IMR-90 (cell line): ENCODE results near the gene NLGN1. TPM values are rescaled to one million over a fixed set of nuclear protein-coding genes. Genes with fewer than 3 reads are reported as not detected.

Source experiments
- ATAC-seq: fragments of 200-7000 bp; cut with Tn5 transposase; 2 replicates; pipeline ENCODE4 v1.9.1; 2020; ENCODE audit warnings: low read depth, mild to moderate bottlenecking, moderate library complexity
- BruUV-seq: library from RNA; stranded (reverse); fragments of 400-500 nt; replicated peaks from 2 replicates; lab custom pipeline; 2021; lab: Mats Ljungman, UMichigan
- CTCF ChIA-PET: fragments of 300-600 bp; formaldehyde crosslinking; extraction: SDS; loops from one replicate; lab custom pipeline; 2021; ENCODE audit warnings: antibody characterized with exemption; lab: Yijun Ruan, JAX
- POLR2A ChIA-PET: fragments of 300-600 bp; sonication (Branson Sonifier 250); formaldehyde crosslinking; loops from one replicate; lab custom pipeline; 2022; ENCODE audit warnings: antibody characterized with exemption; ENCODE audit not compliant: unreplicated experiment; lab: Charles Lee
- DNase-seq: peaks from one replicate; pipeline ENCODE4 v3.0.0; 2013
- H2AFZ ChIP-seq: replicated peaks from 2 replicates; pipeline ENCODE3; 2013; ENCODE audit warnings: low read length, mild to moderate bottlenecking; ENCODE audit not compliant: poor library complexity
- H2AK5ac ChIP-seq: 2 replicates; pipeline ENCODE4 v1.6.1; 2013; ENCODE audit warnings: low read depth, low read length, inconsistent platforms
- H2AK9ac ChIP-seq: replicated peaks from 2 replicates; pipeline ENCODE3; 2013; ENCODE audit warnings: mild to moderate bottlenecking, low read depth, low read length, moderate library complexity; ENCODE audit not compliant: poor library complexity
- H2BK120ac ChIP-seq: 2 replicates; pipeline ENCODE4 v1.6.1; 2013; ENCODE audit warnings: low read depth, low read length, inconsistent platforms
- H2BK15ac ChIP-seq: 3 replicates; pipeline ENCODE4 v1.6.1; 2013; ENCODE audit warnings: low read depth, low read length, inconsistent platforms
- H2BK20ac ChIP-seq: 2 replicates; pipeline ENCODE4 v1.6.1; 2013; ENCODE audit warnings: low read depth, mild to moderate bottlenecking, inconsistent platforms, low read length, moderate library complexity
- H2BK5ac ChIP-seq: 2 replicates; pipeline ENCODE4 v1.6.1; 2013; ENCODE audit warnings: mild to moderate bottlenecking, low read depth, low read length, inconsistent platforms; ENCODE audit not compliant: poor library complexity, severe bottlenecking
- H3K14ac ChIP-seq: replicated peaks from 2 replicates; pipeline ENCODE4 v1.6.1; 2013; ENCODE audit warnings: low read depth, low read length, inconsistent platforms
- H3K18ac ChIP-seq: 2 replicates; pipeline ENCODE4 v1.6.1; 2013; ENCODE audit warnings: low read depth, low read length, control low read depth
- H3K23ac ChIP-seq: 2 replicates; pipeline ENCODE4 v1.6.1; 2013; ENCODE audit warnings: low read depth, low read length, inconsistent platforms
- H3K27ac ChIP-seq: 2 replicates; pipeline ENCODE4 v1.5.1; 2013; ENCODE audit warnings: mild to moderate bottlenecking, control low read depth, low read length; ENCODE audit not compliant: insufficient read depth
- H3K27me3 ChIP-seq: 2 replicates; pipeline ENCODE4 v1.6.1; 2013; ENCODE audit warnings: low read length; ENCODE audit not compliant: control insufficient read depth, insufficient read depth
- H3K36me3 ChIP-seq: 2 replicates; pipeline ENCODE4 v1.6.1; 2013; ENCODE audit warnings: low read length, mixed read lengths; ENCODE audit not compliant: control insufficient read depth, insufficient read depth
- H3K4ac ChIP-seq: 2 replicates; pipeline ENCODE4 v1.6.1; 2013; ENCODE audit warnings: low read depth, low read length, inconsistent platforms
- H3K4me1 ChIP-seq: 2 replicates; pipeline ENCODE4 v1.6.1; 2013; ENCODE audit warnings: low read length, mixed read lengths; ENCODE audit not compliant: control insufficient read depth, insufficient read depth
- H3K4me2 ChIP-seq: 2 replicates; pipeline ENCODE4 v1.6.1; 2013; ENCODE audit warnings: low read depth, mild to moderate bottlenecking, control low read depth, low read length, moderate library complexity
- H3K4me3 ChIP-seq: 2 replicates; pipeline ENCODE4 v1.5.1; 2013; ENCODE audit warnings: low read depth, mild to moderate bottlenecking, control low read depth, low read length, moderate library complexity; ENCODE audit not compliant: insufficient read depth
- H3K56ac ChIP-seq: 2 replicates; pipeline ENCODE4 v1.6.1; 2013; ENCODE audit warnings: low read length, inconsistent platforms; ENCODE audit not compliant: insufficient read depth; ENCODE audit errors: extremely low read depth
- H3K79me1 ChIP-seq, 2 experiments: 2 replicates each; pipeline ENCODE4 v1.6.1; 2013; ENCODE audit warnings: low read length in 2 of 2, inconsistent platforms in 1 of 2, low read depth in 1 of 2
- H3K9ac ChIP-seq: 2 replicates; pipeline ENCODE4 v1.6.1; 2013; ENCODE audit warnings: low read depth, low read length, control low read depth
- H3K9me1 ChIP-seq: 2 replicates; pipeline ENCODE4 v1.6.1; 2013; ENCODE audit warnings: low read length, inconsistent platforms; ENCODE audit not compliant: insufficient read depth
- H3K9me3 ChIP-seq: 2 replicates; pipeline ENCODE4 v1.6.1; 2013; ENCODE audit warnings: low read length; ENCODE audit not compliant: control insufficient read depth, insufficient read depth
- H4K20me1 ChIP-seq: 2 replicates; pipeline ENCODE4 v1.6.1; 2013; ENCODE audit warnings: low read length, inconsistent platforms; ENCODE audit not compliant: insufficient read depth
- H4K5ac ChIP-seq: 2 replicates; pipeline ENCODE4 v1.6.1; 2013; ENCODE audit warnings: mild to moderate bottlenecking, low read depth, low read length, control low read depth
- H4K8ac ChIP-seq, 2 experiments: 2 replicates each; pipeline ENCODE4 v1.6.1; 2013; ENCODE audit warnings: low read depth in 2 of 2, low read length in 2 of 2, control low read depth in 1 of 2, inconsistent platforms in 1 of 2
- H4K91ac ChIP-seq: 2 replicates; pipeline ENCODE4 v1.6.1; 2013; ENCODE audit warnings: low read depth, low read length, inconsistent platforms; ENCODE audit not compliant: insufficient read depth
- CEBPB ChIP-seq: IDR thresholded peaks from 2 replicates; pipeline ENCODE4 v1.6.1; 2012; ENCODE audit warnings: low read depth, low read length, improper control_type of control experiment
- RFX5 ChIP-seq: IDR thresholded peaks from 2 replicates; pipeline ENCODE4 v1.8.0; 2012; ENCODE audit warnings: low read depth, mild to moderate bottlenecking, low read length, moderate library complexity
- WGBS, 2 experiments: methylation state at CpG; one replicate each; pipeline versions ENCODE4 v1.1.5 to v1.1.7; 2013; ENCODE audit warnings: missing lambda C conversion rate in 2 of 2; ENCODE audit not compliant: insufficient read length in 1 of 2; ENCODE audit errors: extremely low coverage in 2 of 2; 5-methylcytosine and 5-hydroxymethylcytosine counted together
- dilution Hi-C: fragments of 300-500 bp; cut with HindIII; formaldehyde crosslinking; loops from one replicate; pipeline ENCODE4 v1.14.3; 2018; ENCODE audit warnings: low sequenced_read_pairs; ENCODE audit not compliant: unreplicated experiment
- in situ Hi-C: fragments of 300-500 bp; cut with MboI; formaldehyde crosslinking; loops from 3 replicates; pipeline ENCODE4 v1.14.3; 2019; ENCODE audit warnings: low sequenced_read_pairs, inconsistent platforms, mixed read lengths
- intact Hi-C: fragments of 100-400 bp; cut with micrococcal nuclease; formaldehyde crosslinking; loops from 2 replicates; pipeline ENCODE4 v1.10.0; 2022
- polyA plus RNA-seq, 3 experiments: library from polyadenylated mRNA; depleted of rRNA; stranded (reverse); fragments of >200 nt; gene quantifications; 2 replicates each; pipeline ENCODE4 v1.2.3, GENCODE V29; 2012; ENCODE audit warnings: low replicate concordance in 1 of 3
- total RNA-seq: library from RNA; depleted of rRNA; stranded (reverse); fragments of >200 nt; gene quantifications from 2 replicates; pipeline ENCODE4 v1.2.3, GENCODE V29; 2012

NLGN1 gene
- total and polyA plus RNA-seq, 2 of the 4 experiments (the other 2 are of a cell fraction): 1.8 to 12.5 TPM

GRCh38 chr3:173556546-173556945 is 159.0 kb downstream of the NLGN1 start:
- Histone ChIP-seq H4K8ac (no peak overlapping the region), H2AK9ac (no peak overlapping the region), H3K56ac (no peak overlapping the region), H2BK15ac (no peak overlapping the region), H3K4me3 (no peak overlapping the region), H4K5ac (no peak overlapping the region), H3K36me3 (no peaks in the 10 kb centered on the region), H3K79me1 (no peaks in the 10 kb centered on the region), H3K27ac (no peak overlapping the region), H3K4ac (no peak overlapping the region), H3K4me1 (no peaks in the 10 kb centered on the region), H3K23ac (no peak overlapping the region), H4K91ac (no peak overlapping the region), H3K18ac (no peak overlapping the region), H3K14ac (no peak overlapping the region), H2BK20ac (no peak overlapping the region), H3K27me3 (no peaks in the 10 kb centered on the region), H4K20me1 (no peaks in the 10 kb centered on the region), H2BK120ac (no peak overlapping the region), H3K9me3 (no peaks in the 10 kb centered on the region), H2BK5ac (no peak overlapping the region), H2AK5ac (no peak overlapping the region), H2AFZ (no peak overlapping the region), H3K9ac (no peak overlapping the region), H3K9me1 (no peaks in the 10 kb centered on the region), H3K4me2 (no peak overlapping the region)
- intact Hi-C loops (no loop called here), dilution Hi-C loops (no loop called here), in situ Hi-C loops (no loop called here)
- ATAC-seq (no peak), DNase-seq (no peak)
- ChIA-PET POLR2A (no interaction called here), CTCF (no interaction called here)
- TF ChIP-seq RFX5 (no peak), CEBPB (no peak)
- BruUV-seq: no TSS peak
- WGBS, 2 experiments: no CpG with 5 or more reads among the region's 2 CpGs
